Stimulated activated naive CD8-positive, alpha-beta T cell treated with anti-CD3 and anti-CD28 coated beads, Interleukin-15, Interleukin-2, amounts not matched to agents 100 U/mL and 50 U/mL, for 24 hours (primary cell): ENCODE results near the gene MAPK1IP1L.
A peak's percentile ranks its signal among the peaks of the same experiment; 100 is the strongest.
"Not testable (repeated sequence)": the region's sequence is repeated elsewhere in the genome, so short reads cannot be mapped to it uniquely, and the experiment has no call there.

Experiments used
- ATAC-seq: fragments of 150-1000 bp; cut with Tn5 transposase; one replicate; pipeline ENCODE4 v1.10.0; 2021
- DNase-seq: peaks from one replicate; pipeline ENCODE4 v3.0.0; 2021

The MAPK1IP1L gene

DNA sequence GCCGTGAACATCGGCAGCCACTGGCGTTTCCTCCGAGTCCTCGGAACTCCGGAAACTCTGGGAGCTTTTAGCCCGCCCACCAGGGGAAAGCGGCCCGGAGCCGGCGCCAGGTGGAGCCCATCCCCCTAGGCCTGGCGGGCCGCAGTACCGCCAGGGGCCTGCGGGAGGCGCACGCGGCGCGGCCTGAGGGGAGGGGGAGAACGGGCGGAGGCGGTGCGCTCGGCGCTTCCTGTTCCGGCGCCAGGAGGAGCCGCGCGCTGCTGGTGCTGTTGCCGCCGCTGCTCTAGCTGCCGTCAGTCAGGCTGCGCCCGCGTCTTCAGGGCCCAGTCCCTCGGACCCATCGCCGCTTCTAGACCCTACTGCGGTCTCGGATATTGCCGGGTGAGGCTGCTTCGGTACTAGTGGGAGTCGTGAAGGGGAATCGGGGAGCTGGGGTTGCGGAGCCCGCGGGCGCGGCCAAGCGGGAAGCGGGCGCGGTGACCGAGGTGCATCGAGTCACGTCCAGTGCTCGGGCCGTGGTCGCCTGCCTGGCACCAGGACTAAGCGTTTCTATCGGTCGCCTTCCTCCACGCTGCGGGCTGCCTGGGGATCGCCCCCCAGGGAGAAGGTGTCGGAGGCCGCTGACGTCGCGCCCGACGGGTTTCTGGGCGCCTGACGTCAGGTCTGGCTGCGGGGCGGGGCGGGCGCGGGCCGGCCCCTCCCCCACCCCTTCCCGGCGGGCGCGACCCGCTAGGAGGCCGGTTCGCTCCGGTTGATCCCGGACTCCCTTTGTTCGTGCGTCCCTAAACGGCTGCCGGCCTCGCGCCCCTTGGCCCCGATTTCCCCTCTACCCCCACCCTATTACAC lies at the start of gene MAPK1IP1L:
Gene MAPK1IP1L, plus strand, starts transcription at position 225 of the 846 bp plus-strand sequence. CDS start 10,037 bp downstream, outside the sequence.
- DNase-seq (peak; percentile 94), ATAC-seq (peak; percentile 98)

DNA sequence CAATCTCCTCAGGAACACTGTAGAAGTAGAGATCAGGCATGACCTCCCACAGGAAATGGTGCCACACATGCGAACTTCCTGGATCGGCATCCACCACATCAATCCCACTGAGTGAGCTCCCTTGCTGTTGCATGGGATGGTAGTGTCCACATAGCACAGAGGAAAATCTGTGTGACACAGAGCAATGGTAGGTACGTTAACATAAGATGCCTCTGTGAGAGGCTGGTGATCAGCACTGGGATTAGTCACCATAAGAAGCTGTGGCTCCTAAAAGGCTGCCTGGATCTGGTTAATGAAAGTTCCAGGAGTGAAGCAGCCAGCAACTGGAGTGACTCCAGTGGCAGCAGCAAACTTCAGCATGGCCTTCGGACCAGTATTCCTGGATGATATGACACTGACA lies 46.4 kb upstream of the MAPK1IP1L start:
- ATAC-seq (no peak), DNase-seq (no peak)

DNA sequence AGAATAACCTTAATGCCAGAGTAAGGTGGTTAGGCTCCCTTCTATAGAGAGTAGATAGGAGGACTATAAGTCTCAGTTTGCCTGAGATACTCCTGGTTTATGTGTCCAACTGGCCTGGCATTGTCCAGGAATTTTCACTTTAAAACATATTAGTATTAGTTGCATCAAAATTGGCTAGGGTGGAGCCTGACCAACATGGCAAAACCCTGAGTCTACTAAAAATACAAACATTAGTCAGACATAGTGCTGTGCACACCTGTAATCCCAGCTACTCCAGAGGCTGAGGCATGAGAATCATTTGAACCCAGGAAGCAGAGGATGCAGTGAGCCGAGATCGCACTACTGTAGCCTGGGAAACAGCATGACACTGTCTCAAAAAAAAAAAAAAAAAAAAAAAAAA lies 36.4 kb upstream of the MAPK1IP1L start:
- ATAC-seq: no peak
- no peak for DNase-seq

DNA sequence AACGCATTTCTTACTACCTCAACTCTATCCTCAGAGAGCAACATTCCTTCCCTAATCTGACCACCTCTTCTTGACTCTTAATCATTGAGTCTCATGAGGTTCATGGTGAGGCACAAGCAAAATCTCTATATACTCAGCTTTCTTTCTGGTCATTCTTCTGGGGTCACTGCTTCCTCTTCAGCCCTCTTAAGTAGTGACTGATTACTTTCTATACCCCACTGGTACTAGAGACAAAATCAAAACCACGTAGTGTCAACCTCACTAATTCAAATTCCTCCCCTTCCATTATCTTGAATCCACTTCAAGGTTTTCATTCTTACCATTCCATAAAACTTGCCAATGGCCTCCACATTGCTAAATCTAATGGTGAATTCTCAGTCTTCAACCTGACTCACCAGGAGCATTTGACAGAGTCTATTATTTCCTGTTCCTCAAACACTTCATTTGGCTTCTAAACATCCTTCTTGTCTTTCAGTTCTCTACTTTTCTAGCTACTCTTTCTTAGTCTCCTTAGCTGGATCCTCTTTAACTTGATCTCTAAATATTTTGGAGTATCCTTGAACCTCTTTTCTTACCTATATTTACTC lies 31.4 kb upstream of the MAPK1IP1L start:
- DNase-seq: no peak
- ATAC-seq: no peak

DNA sequence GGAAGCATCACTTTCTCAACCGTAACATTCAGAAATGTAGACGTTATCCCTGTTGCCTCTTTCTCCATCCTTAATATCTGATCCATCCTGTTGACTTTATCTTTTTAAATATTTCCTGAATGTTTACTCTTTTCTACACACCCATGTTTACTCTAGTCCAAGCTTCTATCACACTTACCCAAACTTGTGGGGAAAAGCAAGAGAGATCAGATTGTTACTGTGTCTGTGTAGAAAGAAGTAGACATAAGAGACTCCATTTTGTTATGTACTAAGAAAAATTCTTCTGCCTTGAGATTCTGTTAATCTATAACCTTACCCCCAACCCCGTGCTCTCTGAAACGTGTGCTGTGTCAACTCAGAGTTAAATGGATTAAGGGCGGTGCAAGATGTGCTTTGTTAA lies 27.1 kb upstream of the MAPK1IP1L start:
- DNase-seq, ATAC-seq: not testable (repeated sequence)

DNA sequence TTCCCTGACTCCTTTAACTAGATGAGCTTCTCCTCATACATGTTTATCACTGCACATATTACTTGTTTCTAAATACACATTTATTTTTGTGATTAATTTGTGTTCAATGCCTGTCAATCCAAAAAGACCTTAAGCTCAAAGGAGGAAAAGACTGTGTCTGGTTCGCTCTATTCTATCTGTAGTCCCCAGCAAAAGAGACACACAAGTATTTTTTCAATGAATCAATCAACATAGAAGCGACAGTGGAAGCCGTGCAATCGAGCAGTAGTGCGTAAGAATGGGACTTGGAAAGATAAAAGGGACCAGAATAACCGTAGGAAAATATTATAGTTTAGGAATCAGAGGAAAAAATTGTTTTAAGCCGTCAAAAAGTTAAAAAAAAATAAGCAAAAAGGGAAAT lies 25.5 kb upstream of the MAPK1IP1L start:
- DNase-seq (no peak), ATAC-seq (no peak)

GRCh38 chr14:55026441-55026792 lies 25.0 kb upstream of the MAPK1IP1L start:
- ATAC-seq: no peak
- no peak for DNase-seq

- ATAC-seq (peak; percentile 97), DNase-seq (peak; percentile 99)
These were observed 24.5 kb upstream of the MAPK1IP1L start, which contains the start of the genes SOCS4 and WDHD1 for GRCh38 chr14:55026793-55027561. SOCS4 (plus strand) TSS chr14:55027236; CDS start chr14:55043042, 15,806 bp downstream. WDHD1 (minus strand) TSS chr14:55027099; CDS start chr14:55026787, 312 bp downstream.

DNA sequence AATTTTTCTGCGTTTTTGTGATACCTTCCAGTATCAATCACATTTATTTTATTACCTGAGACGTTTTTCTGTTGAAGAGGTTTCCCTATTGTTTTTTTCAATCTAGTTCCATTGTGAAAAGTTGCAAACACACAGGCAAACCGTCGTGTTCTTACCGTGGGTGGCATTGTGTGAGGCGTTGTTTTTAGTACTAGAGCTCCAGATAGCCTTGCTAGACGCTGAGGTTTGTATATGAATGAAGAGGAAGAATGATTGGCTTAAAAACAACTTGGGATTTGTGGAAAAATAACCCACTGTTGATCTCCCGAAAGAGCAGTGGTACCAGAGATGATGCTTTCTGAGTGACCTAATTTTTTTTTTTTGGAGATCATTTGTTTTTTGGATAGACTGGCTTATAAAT lies 23.4 kb upstream of the MAPK1IP1L start:
- no peak for DNase-seq
- no peak for ATAC-seq

DNA sequence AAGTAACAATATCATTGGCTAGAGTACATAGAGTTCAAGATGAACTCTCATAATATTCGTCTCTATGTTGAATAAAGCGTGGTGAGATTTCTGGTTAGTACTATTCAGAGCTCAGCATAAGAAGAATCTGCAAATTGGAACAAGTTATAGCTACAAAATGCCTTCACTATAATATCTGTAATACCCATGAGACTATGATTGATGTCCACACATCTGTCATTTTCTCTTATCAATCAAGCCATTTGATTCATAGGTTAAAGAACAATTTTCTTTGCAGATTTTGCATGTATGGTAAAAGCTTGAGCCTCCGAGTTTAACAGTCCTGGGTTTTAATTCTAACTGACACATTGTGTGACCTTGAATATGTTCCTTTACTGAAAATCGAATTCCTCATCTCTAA lies 23.0 kb upstream of the MAPK1IP1L start:
- DNase-seq (no peak), ATAC-seq (no peak)

- DNase-seq (no peak), ATAC-seq (no peak)
These were observed 20.3 kb upstream of the MAPK1IP1L start for GRCh38 chr14:55031190-55031589.

DNA sequence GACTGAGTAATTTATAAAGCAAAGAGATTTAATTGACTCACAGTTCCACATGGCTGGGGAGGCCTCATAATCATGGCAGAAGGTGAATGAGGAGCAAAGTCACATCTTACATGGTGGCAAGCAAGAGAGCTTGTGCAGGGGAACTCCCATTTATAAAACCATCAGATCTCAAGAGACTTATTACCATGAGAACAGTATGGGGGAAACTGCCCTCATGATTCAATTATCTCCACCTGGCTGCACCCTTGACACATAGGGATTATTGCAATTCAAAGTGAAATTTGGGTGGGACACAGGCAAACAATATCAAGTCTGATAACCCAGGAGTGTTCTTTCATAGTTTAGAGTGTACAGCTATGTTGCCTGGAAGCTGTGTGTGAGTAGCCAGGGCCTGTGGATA lies 13.5 kb upstream of the MAPK1IP1L start:
- DNase-seq, ATAC-seq: not testable (repeated sequence)

DNA sequence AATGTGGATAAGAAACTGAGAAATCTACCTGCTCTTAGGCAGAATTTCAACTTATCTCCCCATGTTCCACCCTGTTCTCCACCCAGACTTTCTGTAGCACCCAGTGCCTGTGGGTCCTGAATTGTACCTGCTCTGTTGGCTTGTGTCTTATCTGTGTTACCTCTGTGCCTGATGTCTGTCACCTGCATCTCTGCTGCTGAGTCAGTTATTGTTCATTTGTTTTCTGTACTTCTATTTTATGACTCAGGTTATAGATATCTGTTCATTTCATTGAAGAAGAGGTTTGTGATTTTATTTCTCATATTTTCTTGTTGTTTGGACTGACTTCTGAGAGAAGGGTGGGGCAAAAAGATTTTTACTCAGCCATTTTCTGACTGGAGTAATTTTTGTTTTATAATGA lies 12.7 kb upstream of the MAPK1IP1L start:
- ATAC-seq (no peak), DNase-seq (no peak)

- DNase-seq: no peak
- no peak for ATAC-seq
These were observed 7.9 kb upstream of the MAPK1IP1L start for GRCh38 chr14:55043528-55043927.

DNA sequence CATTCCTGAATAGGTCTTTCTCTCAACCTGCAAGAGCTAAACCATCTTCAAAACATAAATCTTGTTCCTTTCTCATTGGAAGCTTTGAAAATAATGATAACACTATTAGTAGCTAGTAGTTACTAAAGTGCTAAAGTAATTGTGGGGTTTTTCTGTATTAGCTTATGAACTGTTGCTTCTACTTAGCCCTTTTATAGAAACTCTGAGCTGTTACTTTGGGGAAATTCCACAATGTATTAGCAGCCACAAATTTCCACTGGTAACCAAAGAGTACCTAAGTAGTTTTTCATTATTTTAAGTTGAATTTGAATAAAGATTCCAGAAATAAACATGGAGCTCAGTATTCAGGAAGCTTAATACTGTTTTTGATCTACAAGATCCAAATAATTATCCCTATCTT lies 6.4 kb upstream of the MAPK1IP1L start:
- ATAC-seq (no peak), DNase-seq (no peak)

DNA sequence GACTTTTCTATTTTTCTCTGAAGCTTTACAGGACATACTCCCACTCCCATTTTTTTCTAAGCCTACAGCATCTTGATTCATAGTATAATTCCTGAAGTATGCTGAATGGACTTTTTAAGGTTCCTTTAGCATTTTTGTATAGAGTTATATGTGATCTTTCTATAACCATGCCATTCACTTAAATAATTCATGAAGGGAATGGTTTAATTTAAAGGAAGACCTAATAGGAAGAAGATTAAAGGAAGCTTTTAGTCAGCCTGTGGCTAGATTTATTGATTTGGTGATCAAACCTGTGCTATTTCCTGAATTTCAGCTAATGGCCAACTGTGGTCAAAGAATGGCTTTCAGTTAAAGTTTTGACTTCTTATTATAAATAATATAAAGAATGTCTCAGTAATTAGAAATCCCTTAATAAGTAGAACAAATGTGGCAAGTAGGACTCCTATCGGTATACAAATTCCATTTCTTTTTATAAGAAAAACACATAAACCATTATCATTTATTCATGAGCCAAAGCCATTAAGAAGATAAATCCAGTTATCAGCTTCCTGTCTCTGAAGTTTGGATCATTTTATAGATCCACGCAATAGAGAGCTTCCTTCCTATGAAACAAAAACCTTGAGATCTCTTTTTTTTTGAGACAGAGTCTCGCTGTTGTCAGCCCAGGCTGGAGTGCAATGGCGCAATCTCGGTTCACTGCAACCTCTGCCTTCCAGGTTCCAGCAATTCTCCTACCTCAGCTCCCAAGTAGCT lies 4.0 kb upstream of the MAPK1IP1L start:
- no peak for ATAC-seq
- DNase-seq: no peak

GRCh38 chr14:55048900-55049436 lies 2.5 kb upstream of the MAPK1IP1L start:
- ATAC-seq (no peak), DNase-seq (no peak)

DNA sequence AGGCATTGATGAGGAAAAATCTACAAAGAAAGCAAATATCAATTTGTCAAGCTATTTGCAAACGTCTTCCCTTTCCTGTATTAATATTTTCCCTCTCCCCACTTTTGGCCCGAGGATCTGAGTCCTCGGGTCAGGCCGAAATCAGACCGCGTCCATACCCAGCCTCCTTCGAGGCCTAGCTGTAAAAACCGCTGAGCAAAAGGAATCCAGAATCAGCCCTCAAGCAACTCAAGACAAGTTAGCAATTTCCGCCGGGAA lies 353 bp upstream of the MAPK1IP1L start:
- ATAC-seq (no peak), DNase-seq (no peak)

- ATAC-seq: no peak
- DNase-seq: no peak
These were observed 953 bp downstream of the MAPK1IP1L start for GRCh38 chr14:55052269-55052930.

DNA sequence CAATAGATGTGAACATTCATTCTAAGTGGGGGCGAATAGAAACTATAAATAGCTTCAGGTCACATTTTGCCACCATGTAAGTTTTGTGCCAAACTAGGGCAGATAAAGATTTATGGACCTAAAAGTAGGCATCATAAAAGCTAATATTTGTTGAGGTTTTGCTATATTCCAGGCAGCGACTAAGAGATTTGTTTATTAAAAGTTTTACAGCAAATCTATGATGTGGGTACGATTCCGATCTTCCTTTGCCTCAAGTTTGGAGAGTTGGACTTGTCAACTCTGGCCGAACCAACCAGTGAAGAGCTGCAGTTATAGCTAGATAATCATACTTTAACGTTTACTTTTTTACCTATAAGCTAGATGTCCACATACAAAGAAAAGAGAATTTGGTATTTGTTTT lies 1.6 kb downstream of the MAPK1IP1L start:
- no peak for ATAC-seq
- DNase-seq: no peak

DNA sequence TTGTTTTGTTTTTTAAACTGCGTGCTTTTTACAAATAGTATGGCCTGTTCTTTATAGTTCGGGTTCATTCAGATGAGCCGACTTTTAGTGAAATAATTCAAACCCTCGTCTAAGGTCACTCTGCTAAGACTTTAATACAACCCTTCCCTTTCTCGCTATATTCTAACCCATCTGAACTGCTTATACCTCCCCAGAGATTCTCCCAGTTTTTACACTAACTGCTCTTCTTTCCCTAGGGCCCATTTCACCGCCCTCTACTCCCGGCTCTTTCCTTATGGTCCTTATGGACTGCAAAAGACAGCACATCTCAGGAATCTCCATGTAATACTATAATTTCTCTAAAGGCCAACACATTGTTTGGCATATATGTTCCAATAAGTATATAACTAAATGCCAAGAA lies 2.1 kb downstream of the MAPK1IP1L start:
- ATAC-seq (no peak), DNase-seq (no peak)

DNA sequence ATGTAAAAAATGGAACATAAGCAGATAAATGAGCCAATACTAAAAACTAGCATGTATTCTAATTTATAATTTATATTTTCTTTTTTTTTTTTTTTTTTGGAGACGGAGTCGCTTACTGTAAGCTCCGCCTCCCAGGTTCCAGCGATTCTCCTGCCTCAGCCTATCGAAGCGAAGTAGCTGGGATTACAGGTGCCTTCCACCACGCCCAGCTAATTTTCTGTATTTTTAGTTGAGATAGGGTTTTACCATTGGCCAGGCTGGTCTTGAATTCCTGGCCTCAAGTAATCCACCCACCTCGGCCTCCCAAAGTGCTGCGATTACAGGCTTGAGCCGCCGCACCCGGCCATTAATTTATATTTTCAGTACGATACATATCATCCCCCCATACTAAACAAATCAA lies 2.7 kb downstream of the MAPK1IP1L start:
- DNase-seq: no peak
- no peak for ATAC-seq
